ENCODE measurements around the gene TBXAS1.
A peak's percentile ranks its signal among the peaks of the same experiment; 100 is the strongest.

Gene TBXAS1

DNA sequence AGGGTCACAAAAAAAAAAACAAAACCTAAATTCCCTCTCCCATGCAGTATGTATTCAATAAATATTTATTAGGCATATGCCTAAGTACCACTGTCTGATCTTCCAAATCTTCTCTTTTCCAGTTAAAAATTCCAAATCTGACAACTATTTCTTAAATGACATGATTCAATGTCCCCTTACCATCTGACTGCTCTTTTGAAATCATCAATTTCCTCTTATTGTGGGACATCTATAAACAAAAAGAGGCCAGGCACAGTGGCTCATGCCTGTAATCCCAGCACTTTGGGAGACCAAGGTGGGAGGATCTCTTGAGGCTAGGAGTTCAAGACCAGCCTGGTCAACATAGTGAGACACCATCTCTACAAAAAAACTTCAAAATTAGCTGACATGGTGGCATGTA lies 103.5 kb downstream of the TBXAS1 start:
- Histone ChIP-seq H3K27me3 (ENCODE audit: control insufficient read depth in 1 of 2, insufficient read depth in 1 of 2, low read length in 2 of 2) (no peaks in the 10 kb centered on the region), H4K8ac (ENCODE audit: low read length) (no peak overlapping the region), H3K27ac (ENCODE audit: low read length, poor library complexity, severe bottlenecking) (no peak overlapping the region), H3K79me1 (replicated peaks; ENCODE audit: low read length, poor library complexity, severe bottlenecking) (no peaks in the 10 kb centered on the region), H3K23ac (ENCODE audit: low read length in 2 of 2) (no peak overlapping the region), H4K91ac (ENCODE audit: low read length) (no peak overlapping the region), H3K9me3 (ENCODE audit: control insufficient read depth, low read length) (no peaks in the 10 kb centered on the region), H3K14ac (ENCODE audit: low read length in 2 of 2) (no peak overlapping the region), H3K18ac (ENCODE audit: low read depth in 1 of 2, low read length in 2 of 2) (no peak overlapping the region), H3K4me1 (ENCODE audit: control insufficient read depth, insufficient read depth, low read depth, low read length) (peaks cover 4% of the 10 kb centered on the region), H3K36me3 (ENCODE audit: control insufficient read depth in 1 of 2, insufficient read depth in 2 of 2, low read depth in 1 of 2, low read length in 2 of 2) (no peaks in the 10 kb centered on the region), H2BK12ac (ENCODE audit: low read length in 2 of 2) (no peak overlapping the region), H3K9ac (ENCODE audit: low read length) (no peak overlapping the region), H3K4me2 (ENCODE audit: low read length, poor library complexity, severe bottlenecking) (no peak overlapping the region), H2BK5ac (ENCODE audit: low read depth, low read length, poor library complexity, severe bottlenecking) (no peak overlapping the region), H3K4me3 (ENCODE audit: insufficient read depth in 1 of 2, low read depth in 1 of 2, low read length in 2 of 2) (no peak overlapping the region), H2BK15ac (ENCODE audit: low read depth, poor library complexity, severe bottlenecking) (no peak overlapping the region), H2AK5ac (ENCODE audit: low read length, severe bottlenecking) (no peak overlapping the region), H2AFZ (ENCODE audit: low read depth, low read length) (no peak overlapping the region), H3K4ac (ENCODE audit: low read depth in 1 of 2, low read length in 2 of 2) (no peak overlapping the region), H2BK120ac (ENCODE audit: low read depth, low read length) (no peak overlapping the region)
- no peak for DNase-seq

DNA sequence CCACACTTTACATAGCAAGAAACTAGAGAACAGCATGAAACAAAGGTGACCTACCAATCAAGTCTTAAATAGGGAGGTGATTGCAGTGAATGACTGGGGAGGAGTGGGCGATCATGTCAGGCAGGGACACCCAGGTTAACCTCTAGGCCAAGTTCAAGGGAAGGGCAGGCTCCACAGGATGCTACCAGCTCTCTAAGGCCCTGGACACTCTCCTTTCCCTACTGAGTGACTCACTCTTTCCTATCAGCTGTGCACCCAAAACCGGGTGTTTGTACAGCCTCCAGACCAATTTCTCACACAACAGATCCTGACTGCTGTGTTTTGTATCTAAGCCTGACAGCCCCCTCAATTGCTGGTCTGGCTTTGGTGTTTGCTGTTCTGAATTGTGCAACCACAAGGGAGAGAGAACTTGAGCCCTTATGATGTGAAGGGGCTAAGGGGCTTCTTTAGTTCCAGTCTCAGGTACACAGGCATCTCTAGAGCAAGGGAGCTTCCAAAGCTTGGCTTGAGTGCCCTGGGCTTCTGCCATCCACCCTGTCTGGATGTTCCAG lies 107.8 kb downstream of the TBXAS1 start:
- no peak overlapping the region for H3K4me3 ChIP-seq (ENCODE audit: insufficient read depth in 1 of 2, low read depth in 1 of 2, low read length in 2 of 2)
- H4K8ac ChIP-seq (ENCODE audit: low read length): no peak overlapping the region
- H3K27me3 ChIP-seq (ENCODE audit: control insufficient read depth in 1 of 2, insufficient read depth in 1 of 2, low read length in 2 of 2): peaks cover 0 to 17% of the 10 kb centered on the region in 2 experiments
- H2BK12ac ChIP-seq (ENCODE audit: low read length in 2 of 2): no peak overlapping the region
- H2BK120ac ChIP-seq (ENCODE audit: low read depth, low read length): no peak overlapping the region
- no peak overlapping the region for H2AK5ac ChIP-seq (ENCODE audit: low read length, severe bottlenecking)
- H3K36me3 ChIP-seq (ENCODE audit: control insufficient read depth in 1 of 2, insufficient read depth in 2 of 2, low read depth in 1 of 2, low read length in 2 of 2): no peaks in the 10 kb centered on the region
- WGBS: 73% methylated on average over 1 of the region's 2 CpGs
- no peak overlapping the region for H3K23ac ChIP-seq (ENCODE audit: low read length in 2 of 2)
- H3K4me1 ChIP-seq (ENCODE audit: control insufficient read depth, insufficient read depth, low read depth, low read length): peaks cover 4% of the 10 kb centered on the region
- no peak overlapping the region for H2BK15ac ChIP-seq (ENCODE audit: low read depth, poor library complexity, severe bottlenecking)
- peak; percentile 91 for DNase-seq
- H3K18ac ChIP-seq (ENCODE audit: low read depth in 1 of 2, low read length in 2 of 2): no peak overlapping the region
- H3K9ac ChIP-seq (ENCODE audit: low read length): peak overlapping the region; percentile 49
- H4K91ac ChIP-seq (ENCODE audit: low read length): no peak overlapping the region
- no peaks in the 10 kb centered on the region for H3K79me1 ChIP-seq (replicated peaks; ENCODE audit: low read length, poor library complexity, severe bottlenecking)
- H3K4ac ChIP-seq (ENCODE audit: low read depth in 1 of 2, low read length in 2 of 2): no peak overlapping the region
- no peak overlapping the region for H2BK5ac ChIP-seq (ENCODE audit: low read depth, low read length, poor library complexity, severe bottlenecking)
- no peak overlapping the region for H2AFZ ChIP-seq (ENCODE audit: low read depth, low read length)
- H3K9me3 ChIP-seq (ENCODE audit: control insufficient read depth, low read length): no peaks in the 10 kb centered on the region
- H3K14ac ChIP-seq (ENCODE audit: low read length in 2 of 2): no peak overlapping the region
- H3K4me2 ChIP-seq (ENCODE audit: low read length, poor library complexity, severe bottlenecking): no peak overlapping the region
- H3K27ac ChIP-seq (ENCODE audit: low read length, poor library complexity, severe bottlenecking): no peak overlapping the region

DNA sequence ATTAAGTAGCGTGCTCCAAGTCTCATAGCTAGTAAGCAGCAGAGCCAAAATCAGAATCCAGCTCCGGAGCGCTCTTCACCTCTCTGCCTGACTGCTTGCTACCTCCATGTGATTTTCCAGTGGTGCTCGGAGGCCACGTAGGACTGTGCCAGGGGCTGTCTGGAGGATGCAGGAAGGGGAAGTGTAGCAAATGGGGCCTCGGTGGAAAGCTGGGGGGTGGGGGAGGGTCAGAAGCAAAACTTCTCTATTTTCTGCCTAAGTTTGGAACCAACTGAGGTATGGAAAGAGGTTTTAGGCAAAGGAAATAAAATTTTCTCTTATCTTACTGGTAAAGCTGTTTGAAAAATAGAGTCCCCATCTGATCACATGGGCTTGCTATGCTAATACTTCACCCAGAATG lies 108.7 kb downstream of the TBXAS1 start:
- no peak overlapping the region for H3K4me3 ChIP-seq (ENCODE audit: insufficient read depth in 1 of 2, low read depth in 1 of 2, low read length in 2 of 2)
- no peak overlapping the region for H3K4ac ChIP-seq (ENCODE audit: low read depth in 1 of 2, low read length in 2 of 2)
- no peak overlapping the region for H4K91ac ChIP-seq (ENCODE audit: low read length)
- no peak overlapping the region for H2BK15ac ChIP-seq (ENCODE audit: low read depth, poor library complexity, severe bottlenecking)
- no peaks in the 10 kb centered on the region for H3K79me1 ChIP-seq (replicated peaks; ENCODE audit: low read length, poor library complexity, severe bottlenecking)
- H3K27ac ChIP-seq (ENCODE audit: low read length, poor library complexity, severe bottlenecking): no peak overlapping the region
- no peak overlapping the region for H3K4me2 ChIP-seq (ENCODE audit: low read length, poor library complexity, severe bottlenecking)
- no peak overlapping the region for H3K18ac ChIP-seq (ENCODE audit: low read depth in 1 of 2, low read length in 2 of 2)
- H4K8ac ChIP-seq (ENCODE audit: low read length): no peak overlapping the region
- H2AK5ac ChIP-seq (ENCODE audit: low read length, severe bottlenecking): no peak overlapping the region
- no peak overlapping the region for H2BK12ac ChIP-seq (ENCODE audit: low read length in 2 of 2)
- DNase-seq: no peak
- H3K23ac ChIP-seq (ENCODE audit: low read length in 2 of 2): no peak overlapping the region
- H2AFZ ChIP-seq (ENCODE audit: low read depth, low read length): no peak overlapping the region
- peaks cover 0 to 17% of the 10 kb centered on the region in 2 experiments for H3K27me3 ChIP-seq (ENCODE audit: control insufficient read depth in 1 of 2, insufficient read depth in 1 of 2, low read length in 2 of 2)
- no peak overlapping the region for H2BK120ac ChIP-seq (ENCODE audit: low read depth, low read length)
- H2BK5ac ChIP-seq (ENCODE audit: low read depth, low read length, poor library complexity, severe bottlenecking): no peak overlapping the region
- H3K9me3 ChIP-seq (ENCODE audit: control insufficient read depth, low read length): no peaks in the 10 kb centered on the region
- peaks cover 4% of the 10 kb centered on the region for H3K4me1 ChIP-seq (ENCODE audit: control insufficient read depth, insufficient read depth, low read depth, low read length)
- no peaks in the 10 kb centered on the region for H3K36me3 ChIP-seq (ENCODE audit: control insufficient read depth in 1 of 2, insufficient read depth in 2 of 2, low read depth in 1 of 2, low read length in 2 of 2)
- no peak overlapping the region for H3K9ac ChIP-seq (ENCODE audit: low read length)
- WGBS: 78% methylated on average over 6 of the region's 6 CpGs
- H3K14ac ChIP-seq (ENCODE audit: low read length in 2 of 2): no peak overlapping the region

DNA sequence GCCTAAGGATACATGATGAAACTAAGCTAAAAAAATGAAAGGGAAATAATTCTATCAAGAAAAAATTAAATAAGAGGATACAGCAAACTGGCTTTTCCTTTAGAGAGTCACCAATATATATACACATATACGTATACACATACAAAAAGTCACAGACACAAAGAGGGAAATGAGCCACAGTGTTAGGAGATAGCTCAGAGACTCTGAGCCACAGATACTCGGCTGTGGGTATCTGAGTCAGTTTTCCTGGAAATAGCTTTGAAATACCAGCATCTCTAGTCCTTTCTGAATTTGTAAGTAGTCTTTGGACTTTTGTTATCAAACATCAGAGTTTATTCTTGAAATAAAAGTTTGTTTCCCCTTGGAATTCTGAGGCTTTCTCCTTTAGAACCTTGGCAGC lies 111.8 kb downstream of the TBXAS1 start:
- H2AK5ac ChIP-seq (ENCODE audit: low read length, severe bottlenecking): no peak overlapping the region
- no peak overlapping the region for H2BK15ac ChIP-seq (ENCODE audit: low read depth, poor library complexity, severe bottlenecking)
- H3K4ac ChIP-seq (ENCODE audit: low read depth in 1 of 2, low read length in 2 of 2): no peak overlapping the region
- DNase-seq: no peak
- 65% methylated on average over 2 of the region's 2 CpGs for WGBS
- no peak overlapping the region for H3K9ac ChIP-seq (ENCODE audit: low read length)
- no peak overlapping the region for H2BK12ac ChIP-seq (ENCODE audit: low read length in 2 of 2)
- no peak overlapping the region for H3K23ac ChIP-seq (ENCODE audit: low read length in 2 of 2)
- no peak overlapping the region for H2BK120ac ChIP-seq (ENCODE audit: low read depth, low read length)
- H3K27ac ChIP-seq (ENCODE audit: low read length, poor library complexity, severe bottlenecking): no peak overlapping the region
- no peak overlapping the region for H2BK5ac ChIP-seq (ENCODE audit: low read depth, low read length, poor library complexity, severe bottlenecking)
- peaks cover 0 to 37% of the 10 kb centered on the region in 2 experiments for H3K27me3 ChIP-seq (ENCODE audit: control insufficient read depth in 1 of 2, insufficient read depth in 1 of 2, low read length in 2 of 2)
- no peak overlapping the region for H3K4me2 ChIP-seq (ENCODE audit: low read length, poor library complexity, severe bottlenecking)
- no peak overlapping the region for H4K8ac ChIP-seq (ENCODE audit: low read length)
- no peak overlapping the region for H3K4me3 ChIP-seq (ENCODE audit: insufficient read depth in 1 of 2, low read depth in 1 of 2, low read length in 2 of 2)
- no peaks in the 10 kb centered on the region for H3K79me1 ChIP-seq (replicated peaks; ENCODE audit: low read length, poor library complexity, severe bottlenecking)
- no peak overlapping the region for H3K14ac ChIP-seq (ENCODE audit: low read length in 2 of 2)
- H3K4me1 ChIP-seq (ENCODE audit: control insufficient read depth, insufficient read depth, low read depth, low read length): peaks cover 4% of the 10 kb centered on the region
- H3K36me3 ChIP-seq (ENCODE audit: control insufficient read depth in 1 of 2, insufficient read depth in 2 of 2, low read depth in 1 of 2, low read length in 2 of 2): no peaks in the 10 kb centered on the region
- peaks cover 10% of the 10 kb centered on the region for H3K9me3 ChIP-seq (ENCODE audit: control insufficient read depth, low read length)
- H2AFZ ChIP-seq (ENCODE audit: low read depth, low read length): no peak overlapping the region
- H3K18ac ChIP-seq (ENCODE audit: low read depth in 1 of 2, low read length in 2 of 2): no peak overlapping the region
- H4K91ac ChIP-seq (ENCODE audit: low read length): no peak overlapping the region

Measured in mesenchymal stem cell (in vitro differentiated cells and primary cell).